Measurements from ENCODE around the gene ARL14. TPM values are rescaled to one million over a fixed set of nuclear protein-coding genes. Genes with fewer than 3 reads are reported as not detected.

ARL14 gene
- total and polyA plus RNA-seq, 4 donors = 0.14 to 0.15 TPM; not detected in 2

DNA sequence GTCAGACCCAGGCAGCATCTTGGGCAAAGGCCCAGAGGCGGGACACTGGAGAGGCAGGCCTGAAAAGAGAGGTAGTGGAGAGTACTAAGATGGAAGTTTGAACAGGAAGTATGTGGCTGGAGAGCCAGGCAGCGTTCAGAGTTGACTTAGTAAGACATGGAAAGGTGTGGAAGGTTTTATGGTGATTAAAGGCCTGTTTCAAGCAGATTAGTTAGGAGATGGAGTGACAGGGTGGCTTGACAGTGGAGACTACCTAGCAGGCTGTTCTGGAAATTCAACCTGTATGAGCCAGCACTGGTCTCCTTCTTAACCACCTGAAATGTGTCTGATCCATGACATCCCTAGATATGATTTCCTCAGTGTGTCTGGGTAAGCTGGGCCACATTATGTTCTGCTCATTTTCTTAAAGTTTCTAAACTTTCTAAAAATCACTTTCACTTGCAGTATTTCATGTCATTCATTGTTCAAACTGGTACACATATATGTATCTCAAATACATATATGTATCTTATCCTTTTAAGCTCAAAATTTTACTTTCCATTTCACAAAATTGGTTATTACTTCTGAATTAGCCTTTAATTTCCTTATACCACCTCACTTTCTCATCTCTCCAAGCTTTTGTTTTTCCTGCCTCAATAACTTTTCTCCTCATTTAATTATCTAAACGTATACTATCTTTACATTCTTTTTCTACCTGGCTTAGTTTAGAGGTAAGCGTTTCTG is 43.4 kb upstream of the ARL14 start:
- DNase-seq (ENCODE audit: low spot score) = no peak
- Histone ChIP-seq H3K9me3 (ENCODE audit: control insufficient read depth in 4 of 4, low read length in 3 of 4) (no peaks in the 10 kb centered on the region), H3K36me3 (ENCODE audit: control insufficient read depth in 4 of 4, insufficient read depth in 3 of 4, low read depth in 1 of 4, low read length in 3 of 4) (no peaks in the 10 kb centered on the region), H3K4me3 (ENCODE audit: low read depth in 1 of 3, low read length in 3 of 3) (no peak overlapping the region), H3K27me3 (ENCODE audit: control insufficient read depth in 4 of 4, insufficient read depth in 4 of 4, low read length in 3 of 4) (no peaks in the 10 kb centered on the region), H3K27ac (ENCODE audit: low read depth in 1 of 2, low read length in 2 of 2) (no peak overlapping the region), H3K4me1 (ENCODE audit: control insufficient read depth in 4 of 4, insufficient read depth in 4 of 4, low read length in 3 of 4) (no peaks in the 10 kb centered on the region), H3K9ac (ENCODE audit: low read depth in 1 of 2, low read length in 2 of 2) (no peak overlapping the region)
- WGBS = 84% methylated on average over 4 of the region's 4 CpGs
- no peak for TF ChIP-seq HNF4A (conservative IDR thresholded peaks at IDR 0.05)
- TF ChIP-seq NR2F2 (IDR thresholded peaks at IDR 0.05) = no peak
- TF ChIP-seq FOXA1 (IDR thresholded peaks at IDR 0.05) = no peak

DNA sequence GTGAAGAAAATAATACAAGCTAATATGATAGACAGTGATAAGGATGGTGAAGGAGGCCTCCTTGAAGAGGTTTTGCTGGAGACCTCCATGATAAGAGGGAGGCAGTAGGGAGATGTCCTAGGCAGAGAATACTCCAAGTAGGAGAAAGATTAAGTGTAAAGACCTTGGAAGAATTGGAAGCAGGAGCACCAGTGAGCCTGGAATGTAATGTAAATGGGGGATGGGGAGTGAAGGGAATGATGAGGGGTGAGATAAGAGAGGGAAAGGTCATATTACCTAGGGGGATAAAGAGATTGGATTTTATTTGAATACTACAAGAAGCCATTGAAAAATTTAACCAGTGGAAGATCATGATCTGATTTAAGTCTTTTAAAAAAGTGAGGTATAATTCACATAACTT is 41.7 kb upstream of the ARL14 start:
- no peak for DNase-seq (ENCODE audit: low spot score)

More for the DNA sequence above, 41.7 kb upstream of the ARL14 start:
- no peak overlapping the region for H3K27ac ChIP-seq (ENCODE audit: low read depth in 1 of 2, low read length in 2 of 2)
- no peaks in the 10 kb centered on the region for H3K4me1 ChIP-seq (ENCODE audit: control insufficient read depth in 4 of 4, insufficient read depth in 4 of 4, low read length in 3 of 4)
- no peak overlapping the region for H3K4me3 ChIP-seq (ENCODE audit: low read depth in 1 of 3, low read length in 3 of 3)
- no peaks in the 10 kb centered on the region for H3K9me3 ChIP-seq (ENCODE audit: control insufficient read depth in 4 of 4, low read length in 3 of 4)
- no peak for TF ChIP-seq EGR1 (IDR thresholded peaks at IDR 0.05; ENCODE audit: low read depth in 2 of 2)
- TF ChIP-seq YY1 (IDR thresholded peaks at IDR 0.05) = no peak
- TF ChIP-seq, protein P1, sequence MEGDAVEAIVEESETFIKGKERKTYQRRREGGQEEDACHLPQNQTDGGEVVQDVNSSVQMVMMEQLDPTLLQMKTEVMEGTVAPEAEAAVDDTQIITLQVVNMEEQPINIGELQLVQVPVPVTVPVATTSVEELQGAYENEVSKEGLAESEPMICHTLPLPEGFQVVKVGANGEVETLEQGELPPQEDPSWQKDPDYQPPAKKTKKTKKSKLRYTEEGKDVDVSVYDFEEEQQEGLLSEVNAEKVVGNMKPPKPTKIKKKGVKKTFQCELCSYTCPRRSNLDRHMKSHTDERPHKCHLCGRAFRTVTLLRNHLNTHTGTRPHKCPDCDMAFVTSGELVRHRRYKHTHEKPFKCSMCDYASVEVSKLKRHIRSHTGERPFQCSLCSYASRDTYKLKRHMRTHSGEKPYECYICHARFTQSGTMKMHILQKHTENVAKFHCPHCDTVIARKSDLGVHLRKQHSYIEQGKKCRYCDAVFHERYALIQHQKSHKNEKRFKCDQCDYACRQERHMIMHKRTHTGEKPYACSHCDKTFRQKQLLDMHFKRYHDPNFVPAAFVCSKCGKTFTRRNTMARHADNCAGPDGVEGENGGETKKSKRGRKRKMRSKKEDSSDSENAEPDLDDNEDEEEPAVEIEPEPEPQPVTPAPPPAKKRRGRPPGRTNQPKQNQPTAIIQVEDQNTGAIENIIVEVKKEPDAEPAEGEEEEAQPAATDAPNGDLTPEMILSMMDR (IDR thresholded peaks at IDR 0.05; ENCODE audit: low read depth, low read length, missing input control) = no peak
- TF ChIP-seq HNF4G (IDR thresholded peaks at IDR 0.05) = no peak
- TF ChIP-seq, protein P2, sequence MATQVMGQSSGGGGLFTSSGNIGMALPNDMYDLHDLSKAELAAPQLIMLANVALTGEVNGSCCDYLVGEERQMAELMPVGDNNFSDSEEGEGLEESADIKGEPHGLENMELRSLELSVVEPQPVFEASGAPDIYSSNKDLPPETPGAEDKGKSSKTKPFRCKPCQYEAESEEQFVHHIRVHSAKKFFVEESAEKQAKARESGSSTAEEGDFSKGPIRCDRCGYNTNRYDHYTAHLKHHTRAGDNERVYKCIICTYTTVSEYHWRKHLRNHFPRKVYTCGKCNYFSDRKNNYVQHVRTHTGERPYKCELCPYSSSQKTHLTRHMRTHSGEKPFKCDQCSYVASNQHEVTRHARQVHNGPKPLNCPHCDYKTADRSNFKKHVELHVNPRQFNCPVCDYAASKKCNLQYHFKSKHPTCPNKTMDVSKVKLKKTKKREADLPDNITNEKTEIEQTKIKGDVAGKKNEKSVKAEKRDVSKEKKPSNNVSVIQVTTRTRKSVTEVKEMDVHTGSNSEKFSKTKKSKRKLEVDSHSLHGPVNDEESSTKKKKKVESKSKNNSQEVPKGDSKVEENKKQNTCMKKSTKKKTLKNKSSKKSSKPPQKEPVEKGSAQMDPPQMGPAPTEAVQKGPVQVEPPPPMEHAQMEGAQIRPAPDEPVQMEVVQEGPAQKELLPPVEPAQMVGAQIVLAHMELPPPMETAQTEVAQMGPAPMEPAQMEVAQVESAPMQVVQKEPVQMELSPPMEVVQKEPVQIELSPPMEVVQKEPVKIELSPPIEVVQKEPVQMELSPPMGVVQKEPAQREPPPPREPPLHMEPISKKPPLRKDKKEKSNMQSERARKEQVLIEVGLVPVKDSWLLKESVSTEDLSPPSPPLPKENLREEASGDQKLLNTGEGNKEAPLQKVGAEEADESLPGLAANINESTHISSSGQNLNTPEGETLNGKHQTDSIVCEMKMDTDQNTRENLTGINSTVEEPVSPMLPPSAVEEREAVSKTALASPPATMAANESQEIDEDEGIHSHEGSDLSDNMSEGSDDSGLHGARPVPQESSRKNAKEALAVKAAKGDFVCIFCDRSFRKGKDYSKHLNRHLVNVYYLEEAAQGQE (IDR thresholded peaks at IDR 0.05) = no peak
- TF ChIP-seq SP1 (IDR thresholded peaks at IDR 0.05) = no peak
- TF ChIP-seq FOXA2 (IDR thresholded peaks at IDR 0.05) = no peak
- TF ChIP-seq, protein P3, sequence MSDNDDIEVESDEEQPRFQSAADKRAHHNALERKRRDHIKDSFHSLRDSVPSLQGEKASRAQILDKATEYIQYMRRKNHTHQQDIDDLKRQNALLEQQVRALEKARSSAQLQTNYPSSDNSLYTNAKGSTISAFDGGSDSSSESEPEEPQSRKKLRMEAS (IDR thresholded peaks at IDR 0.05) = no peak
- TF ChIP-seq, protein P4, sequence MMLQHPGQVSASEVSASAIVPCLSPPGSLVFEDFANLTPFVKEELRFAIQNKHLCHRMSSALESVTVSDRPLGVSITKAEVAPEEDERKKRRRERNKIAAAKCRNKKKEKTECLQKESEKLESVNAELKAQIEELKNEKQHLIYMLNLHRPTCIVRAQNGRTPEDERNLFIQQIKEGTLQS (IDR thresholded peaks at IDR 0.05) = no peak
- TF ChIP-seq TAF1 (conservative IDR thresholded peaks at IDR 0.05) = no peak
- no peak for TF ChIP-seq HNF4A (conservative IDR thresholded peaks at IDR 0.05)
- TF ChIP-seq NR2F2 (IDR thresholded peaks at IDR 0.05) = no peak
- TF ChIP-seq RAD21 (IDR thresholded peaks at IDR 0.05) = no peak
- no peaks in the 10 kb centered on the region for H3K27me3 ChIP-seq (ENCODE audit: control insufficient read depth in 4 of 4, insufficient read depth in 4 of 4, low read length in 3 of 4)
- H3K9ac ChIP-seq (ENCODE audit: low read depth in 1 of 2, low read length in 2 of 2) = no peak overlapping the region
- no peaks in the 10 kb centered on the region for H3K36me3 ChIP-seq (ENCODE audit: control insufficient read depth in 4 of 4, insufficient read depth in 3 of 4, low read depth in 1 of 4, low read length in 3 of 4)

Measured in liver (tissue), 9 donors.